Activated T-helper 1 cell treated with Interleukin-2 at 50 U/mL for 16 hours (primary cell): Measurements from ENCODE around the gene MYOG.

Experiments used
- DNase-seq: peaks from one replicate; pipeline ENCODE4 v3.0.0-alpha.2; 2020; ENCODE audit warnings: low read depth

The MYOG gene

DNA sequence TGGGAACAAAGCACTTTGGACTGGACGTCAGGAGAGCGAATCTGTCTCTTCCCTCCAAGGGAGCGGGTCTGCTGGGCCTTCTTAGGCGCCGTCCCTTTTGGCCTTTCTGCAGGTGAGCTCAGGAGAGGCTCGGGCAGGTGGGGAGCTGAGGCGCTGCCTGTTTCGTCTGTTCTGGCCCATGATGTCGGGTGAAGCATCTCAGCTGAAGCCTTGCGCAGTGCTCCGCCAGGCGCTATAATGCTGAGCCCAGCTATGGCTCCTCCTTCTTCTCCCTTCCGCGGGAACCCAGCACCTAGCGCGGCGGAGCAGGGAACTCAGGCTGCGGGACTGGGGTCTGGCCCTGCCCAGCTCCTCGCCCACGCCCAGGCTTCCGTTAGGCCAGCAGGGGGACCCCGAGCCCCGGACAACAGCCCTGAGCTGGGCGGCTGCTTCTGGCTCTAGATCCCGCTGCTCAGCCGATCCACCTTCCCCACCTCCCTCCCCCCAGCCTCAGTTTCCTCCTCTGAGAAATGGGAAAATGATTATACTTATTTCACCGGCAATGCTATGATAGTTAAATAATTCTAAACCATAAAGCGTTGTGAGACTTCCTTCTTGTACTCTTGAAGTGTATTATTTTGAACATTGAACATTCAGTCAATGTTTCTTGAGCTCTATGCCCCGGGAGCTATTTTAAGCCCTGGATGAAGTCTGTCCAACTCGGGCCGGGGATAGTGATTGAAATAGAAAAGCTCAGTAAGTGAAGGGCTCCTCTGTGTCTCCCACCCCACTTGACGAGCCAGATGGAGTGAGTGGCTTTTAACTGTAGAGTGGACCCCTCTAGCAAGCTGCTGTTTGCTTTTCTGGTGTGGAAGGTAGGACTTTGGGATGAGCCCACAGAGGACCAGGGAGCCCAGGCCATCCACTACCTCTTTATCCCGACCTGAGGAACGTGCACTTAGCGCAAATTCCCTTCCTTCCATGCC, 32.1 kb upstream of the MYOG start:
- no peak for DNase-seq

DNA sequence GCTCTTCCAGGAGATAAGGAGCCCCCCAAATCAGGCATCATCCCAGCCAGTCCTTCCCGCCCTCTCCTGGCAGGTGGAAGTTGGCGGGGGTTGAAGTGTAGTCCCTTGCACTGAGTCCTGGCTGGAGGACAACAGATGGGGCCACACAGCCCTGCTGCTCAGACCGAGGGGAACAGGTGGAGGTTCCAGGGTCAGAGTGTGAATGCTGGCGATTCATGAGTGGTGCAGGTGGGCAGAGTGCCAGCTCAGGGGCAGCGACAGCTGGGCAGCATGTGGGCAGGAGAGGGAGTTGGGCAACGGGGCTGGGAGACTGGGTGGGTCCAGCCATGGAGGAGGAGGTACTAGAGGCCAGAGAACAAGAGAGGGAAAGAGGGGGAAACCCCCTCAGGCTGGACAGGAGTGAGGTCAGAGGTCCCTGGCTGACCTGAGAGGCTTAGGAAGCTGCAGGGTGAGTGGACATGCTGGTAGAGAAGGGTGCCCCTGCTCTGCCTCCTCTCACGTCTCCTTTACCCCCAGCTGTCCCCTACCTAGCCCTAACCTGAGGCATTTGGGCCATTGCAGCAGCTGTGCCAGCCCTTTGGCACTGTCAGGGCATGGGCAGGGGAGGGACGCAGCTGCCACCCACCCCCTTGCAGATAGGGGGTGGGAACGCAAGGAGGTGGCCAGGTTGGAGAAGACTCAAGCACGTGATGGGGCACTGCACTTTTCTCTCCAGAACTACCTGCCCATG, 30.4 kb upstream of the MYOG start:
- no peak for DNase-seq

DNA sequence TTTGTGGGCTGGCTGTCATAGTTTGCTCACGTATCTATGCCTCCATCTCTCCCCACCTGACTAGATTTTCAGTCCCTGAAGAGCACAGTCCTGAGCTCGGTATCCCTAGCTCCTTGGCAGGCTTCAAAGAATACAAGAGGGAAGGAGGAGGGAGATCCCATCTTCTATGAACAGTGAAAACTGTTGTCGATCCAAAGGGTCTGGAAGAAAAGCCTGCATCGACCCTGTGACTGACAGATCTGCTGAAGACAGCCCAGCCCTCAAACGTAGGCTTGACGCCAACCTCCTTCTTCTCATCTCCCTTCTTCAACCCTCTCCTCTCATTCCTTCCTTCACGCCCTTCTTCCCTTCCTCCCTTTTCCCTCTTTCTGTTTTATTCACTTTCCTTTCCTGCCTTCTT, 28.4 kb upstream of the MYOG start:
- DNase-seq = no peak

DNA sequence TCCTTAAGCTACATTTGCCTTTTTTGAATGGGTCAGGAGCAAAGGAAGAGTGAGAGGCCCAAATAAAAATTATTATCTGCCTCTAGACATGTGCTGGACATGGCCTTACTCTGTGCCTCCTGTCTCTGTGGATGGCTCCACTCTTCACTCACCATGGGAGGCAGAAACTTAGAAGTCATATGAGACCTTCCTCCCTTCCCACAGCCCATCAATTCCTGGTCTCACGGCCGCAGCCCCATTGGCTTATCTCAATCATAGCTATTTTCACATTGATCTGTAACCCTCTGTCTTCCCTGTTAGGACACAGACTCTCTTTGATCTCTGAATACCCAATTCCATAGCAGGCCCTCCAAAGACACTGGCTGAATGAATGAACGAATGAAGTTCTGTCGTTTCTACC, 27.5 kb upstream of the MYOG start:
- DNase-seq = no peak

DNA sequence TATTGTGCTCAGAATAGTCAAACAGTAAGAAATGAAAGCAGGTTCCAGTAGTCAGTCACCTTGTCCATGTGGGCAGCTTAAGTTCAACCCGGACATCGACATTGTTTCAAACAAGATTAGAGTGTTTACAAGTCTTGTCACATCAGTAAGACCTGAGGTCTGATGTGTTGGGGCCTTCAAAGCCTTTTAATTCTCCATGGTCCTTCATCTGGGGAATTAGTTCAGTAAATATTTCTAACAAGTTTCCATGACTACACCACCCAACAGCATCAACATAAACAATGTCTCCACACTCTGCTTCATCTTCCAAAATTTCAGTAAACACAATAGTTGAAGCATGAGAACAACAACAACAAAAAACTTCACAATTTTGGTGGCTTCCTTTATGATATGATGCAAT, 26.7 kb upstream of the MYOG start:
- DNase-seq = no peak

DNA sequence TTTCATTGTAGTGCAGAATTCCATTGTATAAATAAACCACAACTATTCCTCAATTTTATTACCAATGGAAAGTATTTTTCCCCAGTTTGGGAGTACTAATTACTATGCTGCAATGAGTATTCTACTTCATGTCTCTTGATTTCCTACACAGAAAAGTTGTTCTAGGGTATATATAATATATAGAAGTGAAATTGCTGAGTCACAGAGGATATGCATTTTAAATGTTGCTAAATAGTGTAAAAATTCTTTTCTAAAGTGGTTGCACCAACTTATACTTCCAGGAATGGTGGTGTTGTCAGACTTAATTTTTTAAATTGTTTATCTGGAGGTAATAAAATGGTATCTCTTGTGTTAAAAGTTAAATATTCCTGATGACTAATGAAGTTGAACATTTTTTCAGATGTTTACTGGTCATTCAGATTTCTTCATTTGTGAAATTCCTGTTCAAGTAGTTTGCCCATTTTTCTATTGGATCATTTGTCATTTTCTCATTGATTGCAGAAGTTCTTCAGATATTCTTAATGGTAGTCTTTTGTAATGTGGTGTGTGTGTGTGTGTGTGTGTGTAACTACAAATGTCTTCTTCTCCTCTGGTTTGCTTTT, 19.1 kb upstream of the MYOG start:
- no peak for DNase-seq

DNA sequence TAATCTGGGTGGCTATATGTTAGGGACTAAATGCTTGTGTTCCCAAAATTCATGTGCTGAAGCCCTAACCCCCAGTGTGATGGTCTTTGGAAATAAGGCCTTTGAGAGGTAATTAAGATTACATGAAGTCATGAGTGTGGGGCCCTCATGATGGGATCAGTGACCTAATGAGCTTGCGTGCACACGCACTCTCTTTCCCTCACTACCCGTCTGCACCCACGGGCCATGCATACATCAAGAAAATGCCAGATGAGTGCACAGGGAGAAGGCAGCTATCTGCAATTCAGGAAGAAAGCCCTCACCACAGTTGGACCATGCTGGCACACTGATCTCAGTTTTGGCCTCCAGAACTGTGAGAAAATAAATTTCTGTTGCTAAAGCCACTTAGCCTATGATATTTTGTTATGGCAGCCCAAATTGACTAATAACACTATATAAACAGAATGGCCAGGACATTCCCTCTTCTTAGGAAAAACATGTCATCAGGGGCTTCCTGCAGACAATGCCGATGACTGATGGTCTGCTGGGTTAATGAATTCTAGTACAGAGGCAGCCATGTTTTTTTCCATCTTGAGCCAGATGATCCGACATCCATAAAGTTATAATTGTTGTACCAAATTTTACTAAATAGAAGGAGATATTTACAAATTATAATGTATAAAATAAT, 18.1 kb upstream of the MYOG start:
- DNase-seq = no peak

DNA sequence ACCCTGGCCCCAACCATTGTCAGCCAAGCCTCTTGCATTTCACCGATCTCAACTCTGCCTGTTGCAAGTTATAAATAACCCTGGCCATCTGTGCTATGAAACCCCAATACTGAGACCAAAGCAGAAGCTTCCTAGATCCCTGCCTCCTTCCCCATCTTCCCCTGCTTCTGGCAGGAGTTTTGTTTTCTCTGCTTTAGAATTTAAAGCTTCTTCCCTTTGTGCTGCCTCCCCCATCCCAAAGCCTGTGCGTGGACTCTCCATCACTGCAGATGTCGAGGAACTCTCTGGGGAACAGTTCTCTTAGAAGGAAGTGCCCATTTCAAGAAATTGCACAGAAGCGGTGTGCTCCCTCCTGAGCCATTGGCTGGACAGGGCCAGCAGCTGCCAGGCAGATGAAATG, 17.4 kb upstream of the MYOG start:
- DNase-seq = no peak

DNA sequence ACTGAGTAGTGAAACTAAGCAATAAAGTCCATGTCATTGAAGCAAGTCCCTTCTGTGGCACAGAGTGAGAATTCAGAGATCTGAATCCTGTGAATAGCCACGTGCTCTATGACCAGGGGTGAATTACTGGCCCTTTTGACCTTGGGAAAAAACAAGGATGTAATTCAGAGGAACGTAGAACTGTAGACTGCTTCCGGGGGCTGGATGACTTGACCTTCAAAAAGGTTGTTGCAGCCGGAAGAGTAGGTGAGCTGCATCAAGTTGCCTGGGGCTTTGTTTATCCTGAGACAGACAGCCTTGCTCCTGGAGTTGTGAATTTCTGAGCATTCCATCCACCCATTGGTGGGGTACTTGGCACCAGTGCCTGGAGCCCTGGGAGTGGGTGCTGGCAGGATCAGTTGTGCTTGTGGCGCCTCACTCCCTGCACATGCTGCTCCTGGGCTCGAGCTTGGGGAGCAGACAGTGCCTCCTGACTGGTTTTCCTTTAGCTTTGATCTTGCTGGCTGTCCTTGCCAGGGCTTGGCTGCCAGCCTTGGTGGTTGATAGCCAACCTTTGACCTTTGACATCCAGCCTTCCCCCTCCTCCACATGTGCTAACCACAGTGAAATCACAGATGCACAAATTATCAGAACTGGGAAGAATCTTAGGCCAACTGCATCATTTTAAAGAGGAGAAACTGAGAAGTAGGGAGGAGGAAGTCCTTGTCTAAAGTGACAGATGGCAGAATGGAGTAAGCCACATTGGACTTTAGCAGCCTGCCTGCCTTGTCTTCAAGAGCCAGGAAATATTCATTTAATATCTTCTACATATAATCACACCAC, 16.2 kb upstream of the MYOG start:
- no peak for DNase-seq

DNA sequence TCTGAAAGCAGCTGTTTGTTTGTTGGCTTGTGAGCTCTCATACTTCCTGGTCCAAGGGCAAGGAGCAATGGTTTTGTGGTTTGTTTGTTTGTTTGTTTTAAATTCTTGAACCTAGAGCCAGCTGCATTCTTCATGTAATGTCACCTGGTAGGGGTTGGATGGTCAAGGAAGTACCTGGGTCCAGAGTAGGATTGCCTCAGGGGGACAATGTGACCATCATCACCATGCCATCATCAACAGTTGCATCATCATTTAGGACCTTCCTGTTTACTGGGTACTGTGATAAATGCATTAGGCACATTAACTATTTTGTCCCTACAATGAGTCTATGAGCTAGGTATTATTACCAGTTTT, 14.7 kb upstream of the MYOG start:
- no peak for DNase-seq

DNA sequence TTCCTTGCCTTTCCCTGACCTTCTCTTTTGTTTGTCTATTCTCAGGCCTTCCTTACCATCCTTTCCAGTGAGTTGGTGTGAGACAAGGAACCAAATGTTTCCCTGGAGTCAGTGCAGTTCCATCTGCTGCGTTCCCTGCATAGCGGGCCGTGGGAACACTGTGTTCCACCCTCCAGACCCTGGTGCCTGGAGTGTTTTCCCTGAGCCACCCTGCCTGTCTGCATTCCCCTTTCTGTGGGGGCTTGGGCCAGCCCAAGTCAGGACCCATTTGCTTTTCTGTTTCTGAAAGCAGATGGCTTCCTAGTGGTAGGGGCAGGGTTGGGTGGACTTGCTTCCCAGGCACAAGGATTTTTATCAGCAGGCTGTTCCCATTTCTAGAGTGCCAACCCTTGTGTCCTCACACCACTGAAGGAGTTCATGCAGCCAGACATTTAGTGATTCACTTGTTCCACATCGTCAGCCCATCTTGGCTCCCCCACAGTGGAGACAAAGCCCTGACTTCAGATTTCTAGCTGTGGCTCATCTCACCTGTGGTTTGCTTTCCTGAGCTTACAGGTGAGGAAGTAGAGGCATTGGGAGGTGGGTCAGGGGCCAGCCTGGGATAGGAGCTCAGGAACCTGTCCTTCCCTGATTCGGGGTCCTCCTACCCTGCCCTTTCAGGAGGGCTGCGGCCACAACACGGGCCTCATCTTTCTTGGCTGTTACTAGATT, 14.1 kb upstream of the MYOG start:
- DNase-seq = no peak

DNA sequence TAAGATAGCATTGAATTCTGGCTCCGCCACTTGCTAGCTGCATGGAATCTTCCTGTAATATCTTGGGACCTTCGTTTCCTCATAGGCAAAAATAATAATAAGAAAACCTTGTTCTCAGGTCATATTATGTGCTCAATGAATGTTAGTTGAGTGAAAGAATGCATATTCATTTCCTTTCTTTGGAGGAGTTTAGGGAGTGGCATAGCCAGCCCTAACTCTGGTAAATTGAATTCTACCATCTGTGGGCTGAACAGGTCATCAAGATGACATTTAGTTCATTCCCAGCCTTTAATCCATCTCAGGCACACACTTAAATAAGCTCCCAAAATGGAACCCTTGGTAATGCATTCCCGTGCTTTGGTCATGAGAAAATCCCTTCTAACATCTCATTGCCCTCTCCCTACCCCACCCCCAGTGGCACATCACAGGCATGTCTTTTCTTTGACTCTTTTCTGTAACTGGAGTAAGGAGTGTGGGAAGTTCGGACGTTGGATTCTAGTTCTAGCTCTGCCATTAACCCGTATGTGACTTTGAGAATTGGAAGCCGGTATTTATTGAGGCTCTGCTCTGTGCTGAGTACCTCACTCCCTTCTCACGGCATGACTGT, 13.2 kb upstream of the MYOG start:
- DNase-seq = no peak

DNA sequence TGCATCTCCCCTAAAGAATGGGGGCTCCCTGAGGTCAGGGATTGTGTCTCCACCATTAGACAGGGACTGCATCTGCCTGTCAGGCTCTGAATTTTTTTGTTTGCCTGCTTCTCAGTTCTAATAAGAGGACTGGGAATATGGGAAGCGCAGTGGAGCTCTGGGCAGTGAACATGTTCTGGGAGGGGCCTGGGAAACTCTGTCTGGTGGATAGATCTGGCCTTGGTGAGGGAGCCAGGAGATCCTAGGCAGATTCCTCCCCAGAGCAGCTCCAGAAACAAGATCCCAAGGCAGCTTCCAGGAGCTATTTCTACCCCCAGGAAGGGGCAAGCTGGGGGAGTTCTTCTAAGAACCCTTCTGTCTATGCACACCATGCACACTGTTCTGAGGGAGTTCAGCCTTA, 12.6 kb upstream of the MYOG start:
- no peak for DNase-seq

DNA sequence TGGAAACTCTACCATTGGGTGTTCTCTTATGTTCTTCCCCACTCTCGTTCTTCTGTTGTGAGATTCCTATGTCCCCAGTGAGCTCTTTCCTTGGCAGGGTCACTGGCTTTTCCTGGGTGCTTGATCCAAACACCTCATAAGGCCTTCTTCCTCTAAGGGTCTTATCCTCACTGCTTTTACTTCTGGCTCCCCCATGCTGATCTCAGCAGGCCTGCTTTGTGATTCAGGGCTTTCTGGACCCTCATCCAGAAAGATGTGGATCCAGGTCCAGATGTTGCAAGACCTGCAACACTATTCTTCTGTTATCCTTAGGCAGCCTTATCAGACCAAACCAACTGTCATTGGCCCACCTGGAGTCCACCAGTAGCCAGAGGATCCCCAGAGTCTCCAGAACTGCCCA, 11.2 kb upstream of the MYOG start:
- DNase-seq = no peak

DNA sequence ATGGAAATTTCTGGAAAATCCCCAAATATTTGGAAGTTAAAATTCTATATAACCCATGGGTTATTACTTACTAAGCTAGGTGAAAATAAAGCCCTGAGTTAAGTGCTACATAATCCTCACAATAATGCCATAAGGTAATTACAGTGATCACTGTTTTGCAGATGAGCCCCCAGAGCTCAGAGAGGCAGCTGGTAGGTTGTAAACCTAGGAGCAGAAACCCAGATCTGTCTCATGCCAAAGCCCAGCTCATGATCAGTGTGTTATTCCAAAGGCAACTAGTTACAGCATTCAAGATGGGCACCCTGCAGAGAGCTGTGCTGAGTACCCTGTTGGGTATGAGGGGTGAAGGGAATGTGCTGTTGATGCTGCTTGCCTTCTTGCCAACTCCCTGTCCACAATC, 10.8 kb upstream of the MYOG start:
- DNase-seq = no peak

DNA sequence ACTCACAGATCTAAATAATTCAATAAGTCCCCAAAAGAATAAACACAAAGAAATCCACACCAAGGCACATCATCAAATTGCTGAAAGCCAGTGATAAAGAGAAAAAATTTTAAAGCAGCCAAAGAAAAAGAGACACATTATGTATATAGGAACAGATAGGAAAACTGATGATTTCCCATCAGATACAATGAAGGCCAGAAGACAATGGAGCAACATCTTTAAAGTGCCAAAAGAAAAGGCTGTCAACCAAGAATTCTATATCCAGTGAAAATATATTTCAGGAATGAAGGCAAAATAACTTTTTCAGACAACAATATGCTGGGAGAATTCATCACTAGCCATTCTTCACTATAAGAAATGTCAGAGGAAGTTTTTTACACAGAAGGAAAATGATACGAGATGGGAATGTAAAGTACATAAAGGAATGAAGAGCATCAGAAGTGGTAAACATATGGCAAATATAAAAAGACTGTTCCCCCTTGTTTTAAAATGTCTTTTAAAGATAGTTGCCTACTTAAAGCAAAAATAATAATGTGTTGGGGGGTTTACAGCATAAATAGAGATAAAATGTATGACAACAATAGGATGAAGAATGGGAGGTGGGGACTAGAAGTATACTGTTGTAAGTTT, 9.4 kb upstream of the MYOG start:
- DNase-seq = no peak

DNA sequence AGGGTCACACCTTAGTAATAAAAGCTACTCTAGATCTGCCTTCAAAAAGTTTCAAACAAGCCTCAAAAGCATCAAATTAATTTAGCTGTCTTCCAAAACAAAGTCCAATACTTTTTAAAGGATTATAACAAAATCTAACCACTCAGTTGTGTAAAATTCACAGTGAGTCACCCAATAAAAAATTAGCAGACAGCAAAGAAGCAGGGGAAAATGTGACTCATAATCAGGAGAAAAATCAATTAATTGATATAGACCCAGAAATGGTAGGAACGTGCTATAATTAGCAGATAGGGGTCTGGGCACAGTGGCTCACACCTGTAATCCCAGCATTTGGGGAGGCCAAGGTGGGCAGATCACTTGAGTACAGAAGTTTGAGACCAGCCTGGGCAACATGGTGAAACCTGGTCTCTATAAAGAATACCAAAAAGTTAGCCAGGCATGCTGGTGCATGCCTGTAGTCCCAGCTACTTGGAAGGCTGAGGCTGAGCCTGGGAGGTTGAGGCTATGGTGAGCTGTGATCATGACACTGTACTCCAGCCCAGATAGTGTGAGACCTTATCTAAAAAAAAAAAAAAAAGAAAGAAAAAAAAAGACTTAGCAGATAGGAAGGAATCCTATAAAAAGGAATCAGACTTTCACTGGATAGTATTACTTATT, 8.1 kb upstream of the MYOG start:
- no peak for DNase-seq

DNA sequence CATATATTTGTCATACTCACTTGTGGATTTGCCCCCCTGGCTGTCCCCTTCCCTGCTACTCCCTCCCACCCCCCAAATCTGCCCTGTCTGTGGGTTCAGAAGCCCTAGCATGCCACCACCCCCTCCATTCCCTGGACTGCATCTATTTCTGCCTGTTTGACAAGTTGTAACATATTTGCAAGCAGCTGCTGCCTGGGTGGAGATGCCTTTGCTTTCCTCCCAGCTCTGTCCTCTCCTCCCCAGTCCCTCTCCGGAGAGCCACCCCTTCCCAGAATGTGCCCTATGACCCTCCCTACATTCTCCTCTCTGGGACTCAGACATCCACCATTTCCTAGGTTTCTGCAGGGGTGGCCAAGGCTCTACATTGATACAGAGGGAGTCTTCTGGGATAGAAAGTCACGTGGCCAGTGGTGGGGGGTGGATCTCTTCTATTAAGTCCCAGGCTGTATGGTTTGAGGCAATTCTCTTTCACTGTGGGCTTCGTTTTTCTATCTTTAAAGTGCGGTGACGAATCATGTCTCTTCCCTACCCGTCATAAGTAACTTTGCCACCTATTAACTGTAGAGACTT, 6.0 kb upstream of the MYOG start:
- DNase-seq = no peak

DNA sequence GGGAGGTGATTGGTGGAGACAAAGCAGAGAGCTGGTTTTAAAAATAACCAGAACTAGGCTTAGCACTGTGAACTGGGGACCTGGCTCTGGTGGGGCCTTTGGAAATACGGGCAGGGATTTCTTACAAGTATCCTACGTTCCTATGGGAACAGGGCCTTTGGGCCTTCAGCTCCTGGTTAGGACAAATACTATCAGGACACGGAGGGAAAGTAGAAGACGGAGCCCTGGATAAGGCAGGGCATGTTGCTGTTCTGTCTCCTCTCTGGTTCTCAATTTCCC, 5.3 kb upstream of the MYOG start:
- no peak for DNase-seq
